Measurements from ENCODE around the gene CLCN2. TPM values are rescaled to one million over a fixed set of nuclear protein-coding genes. Genes with fewer than 3 reads are reported as not detected.

The CLCN2 gene
- total RNA-seq, 1 experiment from 2014 or later = 23.0 TPM

DNA sequence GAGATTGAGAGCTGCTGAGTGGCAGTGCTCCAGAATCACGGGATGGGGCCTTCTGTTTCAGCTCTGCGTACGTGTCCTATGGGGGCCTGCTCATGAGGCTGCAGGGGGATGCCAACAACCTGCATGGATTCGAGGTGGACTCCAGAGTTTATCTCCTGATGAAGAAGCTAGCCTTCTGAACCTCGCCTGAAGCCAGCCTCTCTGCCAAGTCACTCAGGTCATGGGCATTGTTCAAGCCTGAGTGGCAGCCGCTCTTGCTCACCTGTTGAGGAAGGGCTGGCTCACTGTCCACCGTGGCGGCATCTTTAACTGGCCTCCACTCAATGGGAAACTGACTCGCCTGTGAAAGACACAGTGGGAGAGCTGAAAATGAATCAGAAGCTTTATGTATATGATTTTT is 6.7 kb upstream of the CLCN2 start:
- H3K4me3 ChIP-seq (ENCODE audit: low read depth, low read length) = no peak overlapping the region
- Mint-ChIP-seq H3K27ac (ENCODE audit: unreplicated experiment) (no peak overlapping the region), H3K4me1 (ENCODE audit: low read depth, unreplicated experiment) (peaks cover 7% of the 10 kb centered on the region), H3K27me3 (ENCODE audit: insufficient read depth, unreplicated experiment) (no peaks in the 10 kb centered on the region), H3K9me3 (ENCODE audit: unreplicated experiment) (no peaks in the 10 kb centered on the region), H3K36me3 (ENCODE audit: insufficient read depth, unreplicated experiment) (peaks cover 59% of the 10 kb centered on the region), H3K4me3 (ENCODE audit: unreplicated experiment) (no peak overlapping the region)
- peaks cover 6% of the 10 kb centered on the region; the same call in 1 of the 2 replicates for H3K4me1 ChIP-seq
- TF ChIP-seq, protein P1, sequence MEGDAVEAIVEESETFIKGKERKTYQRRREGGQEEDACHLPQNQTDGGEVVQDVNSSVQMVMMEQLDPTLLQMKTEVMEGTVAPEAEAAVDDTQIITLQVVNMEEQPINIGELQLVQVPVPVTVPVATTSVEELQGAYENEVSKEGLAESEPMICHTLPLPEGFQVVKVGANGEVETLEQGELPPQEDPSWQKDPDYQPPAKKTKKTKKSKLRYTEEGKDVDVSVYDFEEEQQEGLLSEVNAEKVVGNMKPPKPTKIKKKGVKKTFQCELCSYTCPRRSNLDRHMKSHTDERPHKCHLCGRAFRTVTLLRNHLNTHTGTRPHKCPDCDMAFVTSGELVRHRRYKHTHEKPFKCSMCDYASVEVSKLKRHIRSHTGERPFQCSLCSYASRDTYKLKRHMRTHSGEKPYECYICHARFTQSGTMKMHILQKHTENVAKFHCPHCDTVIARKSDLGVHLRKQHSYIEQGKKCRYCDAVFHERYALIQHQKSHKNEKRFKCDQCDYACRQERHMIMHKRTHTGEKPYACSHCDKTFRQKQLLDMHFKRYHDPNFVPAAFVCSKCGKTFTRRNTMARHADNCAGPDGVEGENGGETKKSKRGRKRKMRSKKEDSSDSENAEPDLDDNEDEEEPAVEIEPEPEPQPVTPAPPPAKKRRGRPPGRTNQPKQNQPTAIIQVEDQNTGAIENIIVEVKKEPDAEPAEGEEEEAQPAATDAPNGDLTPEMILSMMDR (IDR thresholded peaks at IDR 0.05; ENCODE audit: insufficient read depth in 1 of 2, low read depth in 1 of 2, low read length in 1 of 2, severe bottlenecking in 1 of 2, unreplicated experiment in 1 of 2) = no peak
- ChIA-PET POLR2A (interaction anchor here (0.5 kb wide), 1 partner anchor 18 kb away, joined by 3 read pairs; no protein-coding TSS in a partner anchor), CTCF (no interaction called here)
- DNase-seq = peak in 1 of 2 experiments; percentile 17
- peaks cover 1% of the 10 kb centered on the region; the same call in 1 of the 2 replicates for H3K36me3 ChIP-seq (ENCODE audit: control insufficient read depth, insufficient read depth, low read length)
- H3K27me3 ChIP-seq (replicated peaks; ENCODE audit: control insufficient read depth, insufficient read depth, low read length) = no peaks in the 10 kb centered on the region; the same call in 1 of the 2 replicates
- no peaks in the 10 kb centered on the region for H3K9me3 ChIP-seq
- intact Hi-C loops (cut with micrococcal nuclease; ENCODE audit: unreplicated experiment) = no loop called here
- no TSS peak for BruUV-seq (replicated peaks)

DNA sequence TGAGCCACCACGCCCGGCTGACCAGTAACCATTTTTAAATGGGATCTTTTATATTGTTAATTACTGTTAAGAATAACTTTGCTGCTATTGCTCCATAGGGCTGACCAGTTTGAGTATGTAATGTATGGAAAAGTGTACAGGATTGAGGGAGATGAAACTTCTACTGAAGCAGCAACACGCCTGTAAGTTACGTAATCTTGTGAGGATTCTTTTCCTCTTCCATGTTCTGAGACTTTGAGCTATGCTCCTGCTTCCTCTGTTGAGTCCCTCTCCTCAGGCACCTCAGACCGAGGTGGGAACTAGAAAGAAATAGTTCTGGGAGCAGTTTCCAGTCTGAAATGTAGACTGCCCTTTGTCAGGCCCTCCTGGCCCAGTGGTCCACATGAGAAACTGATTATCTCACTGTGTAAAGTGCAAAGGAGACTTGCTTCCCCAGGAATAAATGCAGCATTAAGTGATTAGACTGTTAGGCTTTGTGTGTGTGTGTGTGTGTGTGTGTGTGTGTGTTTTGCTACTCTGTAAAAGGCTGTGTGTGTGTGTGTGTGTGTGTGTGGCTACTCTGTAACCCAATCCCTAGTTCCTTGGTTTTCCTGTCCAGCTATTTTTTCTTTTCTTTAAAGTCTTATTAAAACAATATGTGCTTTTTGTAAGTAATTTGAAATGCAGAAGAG is 5.3 kb upstream of the CLCN2 start:
- no peak for DNase-seq
- H3K27me3 ChIP-seq (replicated peaks; ENCODE audit: control insufficient read depth, insufficient read depth, low read length) = no peaks in the 10 kb centered on the region; the same call in 1 of the 2 replicates
- no peaks in the 10 kb centered on the region for H3K9me3 ChIP-seq
- no peak overlapping the region for H3K4me3 ChIP-seq (ENCODE audit: low read depth, low read length)
- H3K4me1 Mint-ChIP-seq (ENCODE audit: low read depth, unreplicated experiment) = peaks cover 4% of the 10 kb centered on the region
- POLR2A ChIA-PET = no interaction called here
- BruUV-seq (replicated peaks) = no TSS peak
- no peak overlapping the region for H3K4me3 Mint-ChIP-seq (ENCODE audit: unreplicated experiment)
- CTCF ChIA-PET = interaction anchor here (0.7 kb wide), 1 partner anchor 9 kb away, joined by 3 read pairs; no protein-coding TSS in a partner anchor
- TF ChIP-seq, protein P1 (IDR thresholded peaks at IDR 0.05; ENCODE audit: insufficient read depth in 1 of 2, low read depth in 1 of 2, low read length in 1 of 2, severe bottlenecking in 1 of 2, unreplicated experiment in 1 of 2) = no peak
- peaks cover 66% of the 10 kb centered on the region for H3K36me3 Mint-ChIP-seq (ENCODE audit: insufficient read depth, unreplicated experiment)
- H3K4me1 ChIP-seq = peaks cover 6% of the 10 kb centered on the region; the same call in 1 of the 2 replicates
- peak overlapping the region; percentile 15 for H3K27ac Mint-ChIP-seq (ENCODE audit: unreplicated experiment)
- H3K36me3 ChIP-seq (ENCODE audit: control insufficient read depth, insufficient read depth, low read length) = peaks cover 1% of the 10 kb centered on the region; the same call in 1 of the 2 replicates
- intact Hi-C loops (cut with micrococcal nuclease; ENCODE audit: unreplicated experiment) = no loop called here
- H3K27me3 Mint-ChIP-seq (ENCODE audit: insufficient read depth, unreplicated experiment) = no peaks in the 10 kb centered on the region
- no peaks in the 10 kb centered on the region for H3K9me3 Mint-ChIP-seq (ENCODE audit: unreplicated experiment)

DNA sequence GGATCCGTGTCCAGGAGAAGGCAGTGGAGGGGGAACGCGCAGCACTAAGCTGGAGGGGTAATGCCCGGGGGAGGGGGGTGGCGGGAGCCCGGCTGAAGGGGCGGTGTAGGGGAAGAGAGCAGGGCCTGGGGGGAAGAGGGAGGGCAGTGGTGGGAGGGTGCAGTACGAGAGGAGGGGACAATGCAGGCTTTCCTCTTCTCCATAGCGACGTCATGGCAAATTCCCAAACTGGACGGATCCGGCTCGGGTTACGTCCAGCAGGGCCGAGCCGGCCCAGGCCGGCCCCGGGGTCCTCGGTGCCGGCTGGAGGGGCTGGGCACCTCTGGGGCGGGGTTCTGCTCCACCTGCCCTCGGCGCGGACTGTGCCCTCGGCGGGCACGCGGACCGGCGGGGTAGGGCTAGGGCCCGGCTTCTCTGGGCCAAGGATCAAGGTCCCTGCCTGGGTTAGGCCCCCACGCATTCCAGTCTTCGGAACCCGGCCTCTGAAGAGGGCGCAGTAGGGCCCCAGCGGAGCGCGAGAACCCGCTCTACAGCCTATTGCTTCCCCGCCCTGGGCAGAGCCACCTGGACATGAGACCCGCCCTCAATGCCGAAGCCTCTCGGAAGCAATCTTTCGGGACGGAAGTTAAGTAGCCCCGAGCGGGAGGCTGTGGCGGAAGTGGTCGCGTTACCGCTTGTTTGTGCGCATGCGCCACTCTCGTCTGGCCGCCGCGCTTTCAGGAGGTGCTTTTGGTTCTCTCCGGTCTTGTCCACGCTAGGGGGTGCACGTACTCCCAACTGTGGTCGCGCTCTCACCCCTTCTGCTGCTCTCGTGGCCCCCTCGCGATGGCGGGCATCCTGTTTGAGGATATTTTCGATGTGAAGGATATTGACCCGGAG is 1.5 kb upstream of the CLCN2 start:
- H3K4me1 ChIP-seq = peaks cover 6% of the 10 kb centered on the region; the same call in 1 of the 2 replicates
- CTCF ChIA-PET = interaction anchor here (0.9 to 2.6 kb wide), 6 partner anchors 9 to 198 kb away, joined by 3 to 12 read pairs (median 4); partner anchors contain the start of genes EPHB3 and FAM131A
- TF ChIP-seq, protein P1 (IDR thresholded peaks at IDR 0.05; ENCODE audit: insufficient read depth in 1 of 2, low read depth in 1 of 2, low read length in 1 of 2, severe bottlenecking in 1 of 2, unreplicated experiment in 1 of 2) = peak; percentile 61 to 66
- Mint-ChIP-seq H3K27ac (ENCODE audit: unreplicated experiment) (peak overlapping the region; percentile 97), H3K36me3 (ENCODE audit: insufficient read depth, unreplicated experiment) (peaks cover 49% of the 10 kb centered on the region), H3K9me3 (ENCODE audit: unreplicated experiment) (no peaks in the 10 kb centered on the region), H3K27me3 (ENCODE audit: insufficient read depth, unreplicated experiment) (no peaks in the 10 kb centered on the region), H3K4me3 (ENCODE audit: unreplicated experiment) (peak overlapping the region; percentile 97), H3K4me1 (ENCODE audit: low read depth, unreplicated experiment) (peaks cover 11% of the 10 kb centered on the region)
- H3K9me3 ChIP-seq = no peaks in the 10 kb centered on the region
- BruUV-seq (replicated peaks) = no TSS peak
- peak overlapping the region; percentile 74 for H3K4me3 ChIP-seq (ENCODE audit: low read depth, low read length)
- H3K27me3 ChIP-seq (replicated peaks; ENCODE audit: control insufficient read depth, insufficient read depth, low read length) = no peaks in the 10 kb centered on the region; the same call in 1 of the 2 replicates
- peak; percentile 98 to 99 for DNase-seq
- peaks cover 1% of the 10 kb centered on the region; the same call in 1 of the 2 replicates for H3K36me3 ChIP-seq (ENCODE audit: control insufficient read depth, insufficient read depth, low read length)
- POLR2A ChIA-PET = interaction anchor here (0.6 to 1.7 kb wide), 6 partner anchors 10 to 199 kb away, joined by 4 to 8 read pairs (median 5); partner anchors contain the start of gene EPHB3
- intact Hi-C loops (cut with micrococcal nuclease; ENCODE audit: unreplicated experiment) = loop anchor here (1.0 kb wide), 1 partner anchor 49 kb away; the partner anchor contains the start of gene EIF4G1

Measured in Caco-2 (cell line).